ENCODE measurements around the gene LTBP2. TPM values are rescaled to one million over a fixed set of nuclear protein-coding genes. Genes with fewer than 3 reads are reported as not detected.

LTBP2 gene
- total and polyA plus RNA-seq, 7 donors = 0.46 to 71.2 (median 12.1) TPM

GRCh38 chr14:74504412-74504811 lies 107.6 kb downstream of the LTBP2 start:
- intact Hi-C loops (cut with DNase I) = loop anchor here (5.0 kb wide), 1 partner anchor 63 kb away; no protein-coding TSS in a partner anchor
- 89 to 91% methylated on average over 4 of the region's 4 CpGs for WGBS, 2 donors
- no peaks in the 10 kb centered on the region for H3K27me3 ChIP-seq

GRCh38 chr14:74503938-74504335 lies 108.1 kb downstream of the LTBP2 start:
- Histone ChIP-seq H3K4me3 (no peak overlapping the region), H3K9me3 (no peaks in the 10 kb centered on the region), H3K27ac (no peak overlapping the region), H3K36me3 (no peaks in the 10 kb centered on the region), H3K4me1 (peaks cover 0 to 4% (median 0%) of the 10 kb centered on the region in 4 donors), H3K27me3 (no peaks in the 10 kb centered on the region)
- TF ChIP-seq EP300 (IDR thresholded peaks at IDR 0.05) (no peak), POLR2A (IDR thresholded peaks at IDR 0.05) (no peak), CTCF (IDR thresholded peaks at IDR 0.05) (no peak), POLR2AphosphoS5 (IDR thresholded peaks at IDR 0.05) (no peak)
- WGBS, 2 donors = 95% methylated on average over 12 of the region's 12 CpGs
- intact Hi-C loops (cut with DNase I) = loop anchor here (5.0 kb wide), 1 partner anchor 63 kb away; no protein-coding TSS in a partner anchor
- DNase-seq = no peak

More at GRCh38 chr14:74504412-74504811, 107.6 kb downstream of the LTBP2 start:
- Histone ChIP-seq H3K4me1 (peaks cover 0 to 4% (median 0%) of the 10 kb centered on the region in 4 donors), H3K4me3 (no peak overlapping the region), H3K36me3 (no peaks in the 10 kb centered on the region), H3K27ac (no peak overlapping the region), H3K9me3 (no peaks in the 10 kb centered on the region)
- no peak for DNase-seq
- no peak for TF ChIP-seq CTCF (IDR thresholded peaks at IDR 0.05)
- no peak for TF ChIP-seq POLR2A (IDR thresholded peaks at IDR 0.05)
- no peak for TF ChIP-seq EP300 (IDR thresholded peaks at IDR 0.05)
- TF ChIP-seq POLR2AphosphoS5 (IDR thresholded peaks at IDR 0.05) = no peak

DNA sequence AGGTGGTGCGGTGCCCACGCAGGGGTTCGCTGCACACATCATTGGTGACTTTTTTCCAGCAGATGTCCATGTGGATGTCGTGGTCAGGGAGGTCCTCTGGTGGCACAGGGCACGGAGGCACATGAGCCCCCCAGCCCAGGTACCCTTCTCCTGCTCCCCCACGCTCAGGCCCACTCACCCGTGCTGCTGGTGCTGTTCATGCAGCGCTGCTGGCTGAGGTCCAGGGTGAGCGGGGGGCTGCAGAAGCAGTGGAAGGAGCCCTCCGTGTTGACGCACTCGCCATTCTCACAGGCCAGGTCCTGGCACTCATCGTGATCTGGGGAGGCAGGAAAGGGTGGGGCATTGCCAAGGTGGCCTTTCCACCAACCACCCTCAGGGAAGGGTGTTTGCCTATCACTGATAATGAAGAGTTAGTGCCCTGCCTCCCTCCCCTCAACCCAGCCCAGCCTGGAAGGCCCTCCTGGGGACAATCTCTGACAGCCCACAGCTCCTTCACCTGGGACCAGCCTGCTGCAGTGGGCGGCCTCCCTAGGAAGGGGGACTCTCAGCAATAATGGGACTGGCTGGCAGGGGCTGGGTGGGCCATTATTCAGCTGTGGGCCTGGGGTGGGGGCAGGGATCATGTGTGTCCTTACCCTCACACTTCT lies 108.6 kb downstream of the LTBP2 start:
- Histone ChIP-seq H3K4me1 (peaks cover 0 to 4% (median 0%) of the 10 kb centered on the region in 4 donors), H3K27me3 (no peaks in the 10 kb centered on the region), H3K27ac (no peak overlapping the region), H3K36me3 (no peaks in the 10 kb centered on the region), H3K9me3 (no peaks in the 10 kb centered on the region), H3K4me3 (no peak overlapping the region)
- TF ChIP-seq EP300 (IDR thresholded peaks at IDR 0.05) (no peak), CTCF (IDR thresholded peaks at IDR 0.05) (no peak)
- no peak for DNase-seq
- WGBS, 2 donors = 87 to 91% methylated on average over 14 of the region's 14 CpGs
- intact Hi-C loops (cut with DNase I) = loop anchor here (5.0 kb wide), 1 partner anchor 64 kb away; no protein-coding TSS in a partner anchor

GRCh38 chr14:74502236-74503019 lies 109.6 kb downstream of the LTBP2 start:
- no peak overlapping the region for H3K27ac ChIP-seq
- H3K36me3 ChIP-seq = no peaks in the 10 kb centered on the region
- 72 to 84% methylated on average over 21 of the region's 21 CpGs for WGBS, 2 donors
- H3K4me3 ChIP-seq = no peak overlapping the region
- no peaks in the 10 kb centered on the region for H3K27me3 ChIP-seq
- DNase-seq = no peak
- intact Hi-C loops (cut with DNase I) = loop anchor here (5.0 kb wide), 1 partner anchor 65 kb away; no protein-coding TSS in a partner anchor
- H3K4me1 ChIP-seq = peaks cover 0 to 4% (median 0%) of the 10 kb centered on the region in 4 donors
- no peaks in the 10 kb centered on the region for H3K9me3 ChIP-seq
- TF ChIP-seq POLR2A (IDR thresholded peaks at IDR 0.05) (no peak), EP300 (IDR thresholded peaks at IDR 0.05) (no peak), CTCF (IDR thresholded peaks at IDR 0.05) (peak in 1 of 4 experiments; percentile 13), POLR2AphosphoS5 (IDR thresholded peaks at IDR 0.05) (no peak)

All from sigmoid colon (tissue), 7 donors.